ENCODE results near the gene CHD1.
"Not testable (repeated sequence)": the region's sequence is repeated elsewhere in the genome, so short reads cannot be mapped to it uniquely, and the experiment has no call there.

Gene CHD1

GRCh38 chr5:98965226-98965625, 36.4 kb upstream of the CHD1 start:
- H3K27ac ChIP-seq, result no peak overlapping the region
- TF ChIP-seq CTCF (conservative IDR thresholded peaks at IDR 0.05), result no peak

- no peak overlapping the region for H3K27ac ChIP-seq
- TF ChIP-seq CTCF (conservative IDR thresholded peaks at IDR 0.05), result no peak
Observed at GRCh38 chr5:98964621-98965020, 35.8 kb upstream of the CHD1 start.

GRCh38 chr5:98963019-98963418, 34.2 kb upstream of the CHD1 start:
- no peak overlapping the region for H3K27ac ChIP-seq
- no peak for TF ChIP-seq CTCF (conservative IDR thresholded peaks at IDR 0.05)

GRCh38 chr5:98962587-98962986, 33.8 kb upstream of the CHD1 start:
- no peak for TF ChIP-seq CTCF (conservative IDR thresholded peaks at IDR 0.05)
- H3K27ac ChIP-seq, result no peak overlapping the region

GRCh38 chr5:98961665-98962344, 33.0 kb upstream of the CHD1 start:
- no peak for TF ChIP-seq CTCF (conservative IDR thresholded peaks at IDR 0.05)
- no peak overlapping the region for H3K27ac ChIP-seq

GRCh38 chr5:98957307-98957706, 28.5 kb upstream of the CHD1 start:
- no peak overlapping the region for H3K27ac ChIP-seq
- no peak for TF ChIP-seq CTCF (conservative IDR thresholded peaks at IDR 0.05)

GRCh38 chr5:98955888-98956287, 27.1 kb upstream of the CHD1 start:
- H3K27ac ChIP-seq, result not testable (repeated sequence)

GRCh38 chr5:98955471-98955870, 26.7 kb upstream of the CHD1 start:
- H3K27ac ChIP-seq, result not testable (repeated sequence)

All from VCaP (cell line).